ENCODE measurements around the gene CLPX.
"Not testable (repeated sequence)": the region's sequence is repeated elsewhere in the genome, so short reads cannot be mapped to it uniquely, and the experiment has no call there.

CLPX gene

DNA sequence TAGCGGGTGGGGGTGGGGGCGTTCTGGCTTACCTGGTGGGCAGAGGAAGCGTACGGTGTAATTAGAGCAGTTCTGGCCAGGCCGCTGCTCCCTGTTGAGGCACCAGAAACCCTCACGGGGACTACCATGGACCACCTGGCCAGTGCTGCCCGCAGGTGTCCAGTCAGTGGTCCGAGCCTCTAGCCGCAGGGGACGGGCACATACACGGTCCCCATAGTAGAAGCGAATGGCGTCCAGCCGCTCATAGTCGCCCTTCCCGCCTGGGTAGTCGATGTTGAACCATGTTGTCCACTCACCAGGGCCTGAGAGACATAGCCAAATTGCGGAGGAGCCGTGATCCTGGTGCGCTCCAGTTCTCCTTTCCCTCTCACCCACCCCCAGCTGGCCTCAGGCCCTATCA lies 21.6 kb upstream of the CLPX start:
- no peak for DNase-seq (ENCODE audit: low read depth in 2 of 2)

DNA sequence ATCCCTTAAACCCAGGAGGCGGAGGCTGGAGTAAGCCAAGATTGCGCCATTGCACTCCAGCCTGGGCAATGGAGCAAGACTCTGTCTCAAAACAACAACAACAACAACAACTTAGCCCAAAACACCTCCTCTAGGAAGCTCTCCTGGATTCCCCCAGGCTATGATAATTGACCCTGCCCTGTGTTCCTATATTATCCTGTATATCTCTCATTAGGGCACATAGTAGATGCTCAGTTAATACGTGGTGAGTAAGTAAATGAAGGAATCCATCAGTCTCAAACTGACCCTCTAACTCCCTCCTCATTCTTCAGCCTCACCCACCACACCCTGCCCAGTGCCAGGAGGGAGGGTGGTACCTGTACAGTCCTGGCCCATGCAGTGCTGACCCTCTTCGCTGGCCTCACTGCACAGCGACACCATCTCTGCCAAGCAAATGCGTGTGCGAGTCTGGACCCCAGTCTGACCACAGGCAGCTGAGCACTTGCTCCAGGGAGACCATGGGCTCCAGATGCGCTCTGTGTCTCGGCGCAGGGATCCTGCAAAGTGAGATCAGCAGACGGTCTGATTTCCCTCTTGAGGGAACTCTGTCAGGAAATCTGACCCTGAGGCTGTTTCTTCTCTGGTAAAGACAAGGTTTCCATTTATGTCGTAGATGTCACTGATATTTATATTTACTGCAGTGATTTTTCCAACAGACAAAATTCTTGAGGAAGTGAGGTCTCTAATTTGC lies 20.0 kb upstream of the CLPX start:
- no peak for DNase-seq (ENCODE audit: low read depth in 2 of 2)

DNA sequence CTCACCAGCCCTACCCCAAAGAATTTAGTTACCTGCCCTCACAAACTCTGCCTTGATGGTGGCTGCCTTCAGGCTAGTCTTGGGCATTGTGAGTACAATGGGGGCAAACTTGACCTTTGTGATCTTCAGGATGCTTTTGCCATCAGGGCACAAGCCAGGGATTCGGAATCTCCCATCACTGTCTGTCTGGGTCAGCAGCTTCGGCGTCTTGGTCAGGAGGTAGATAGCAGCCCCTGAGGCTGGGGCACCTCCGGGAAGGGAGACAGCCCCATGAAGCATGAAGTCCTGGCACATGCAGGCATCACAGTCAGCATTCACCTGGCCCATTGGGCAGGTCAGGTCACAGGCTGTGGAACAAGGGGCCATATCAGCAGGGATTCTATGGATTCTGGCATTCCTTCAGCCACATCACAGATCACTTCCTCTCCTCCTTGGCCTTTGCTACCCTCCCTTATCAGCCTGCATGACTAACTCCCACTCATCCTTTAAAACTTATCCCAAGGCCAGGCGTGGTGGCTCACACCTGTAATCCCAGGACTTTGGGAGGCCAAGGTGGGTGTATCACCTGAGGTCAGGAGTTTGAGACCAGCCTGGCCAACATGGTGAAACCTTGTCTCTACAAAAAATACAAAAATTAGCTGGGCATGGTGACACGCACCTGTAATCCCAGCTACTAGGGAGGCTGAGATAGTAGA lies 19.2 kb upstream of the CLPX start:
- DNase-seq (ENCODE audit: low read depth in 2 of 2): no peak

DNA sequence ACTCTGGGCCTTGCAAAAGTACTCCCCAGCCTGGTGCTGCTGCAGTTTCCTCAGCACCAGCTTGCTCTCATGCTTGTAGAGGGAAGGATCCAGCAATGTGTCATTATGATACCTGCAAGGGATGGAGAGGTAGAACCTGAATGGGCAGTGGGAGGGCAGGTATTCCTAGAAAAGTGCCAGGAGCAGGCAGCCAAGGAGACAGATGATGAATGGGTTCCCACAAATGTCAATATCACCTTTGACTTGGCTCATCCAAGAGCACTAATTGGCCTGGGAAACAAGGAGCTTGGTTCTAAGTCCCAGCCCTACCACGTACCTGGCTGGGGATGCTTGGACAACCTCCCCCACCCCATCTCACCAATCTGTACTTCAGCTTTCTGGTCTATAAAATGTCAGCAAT lies 16.8 kb upstream of the CLPX start:
- DNase-seq (ENCODE audit: low read depth in 2 of 2): no peak

DNA sequence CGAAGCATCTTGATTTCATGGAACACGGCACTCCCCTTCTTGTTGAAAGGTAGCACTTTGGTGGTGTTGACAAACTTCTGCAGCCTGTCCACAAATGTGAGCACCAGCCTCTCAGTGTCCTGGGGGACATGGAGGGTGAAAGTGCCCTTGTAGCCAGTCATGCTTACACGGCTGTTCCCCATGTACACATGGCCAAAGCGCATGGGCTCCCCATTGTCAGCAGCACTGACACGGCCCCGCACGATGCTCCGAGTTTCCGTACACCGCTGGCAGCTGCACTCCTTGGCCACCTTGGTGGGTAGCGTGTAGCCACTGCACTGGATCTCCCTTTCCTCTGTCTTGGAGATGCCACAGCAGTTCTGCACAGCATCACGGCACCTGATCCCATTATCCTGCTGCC lies 13.4 kb upstream of the CLPX start:
- no peak for DNase-seq (ENCODE audit: low read depth in 2 of 2)

DNA sequence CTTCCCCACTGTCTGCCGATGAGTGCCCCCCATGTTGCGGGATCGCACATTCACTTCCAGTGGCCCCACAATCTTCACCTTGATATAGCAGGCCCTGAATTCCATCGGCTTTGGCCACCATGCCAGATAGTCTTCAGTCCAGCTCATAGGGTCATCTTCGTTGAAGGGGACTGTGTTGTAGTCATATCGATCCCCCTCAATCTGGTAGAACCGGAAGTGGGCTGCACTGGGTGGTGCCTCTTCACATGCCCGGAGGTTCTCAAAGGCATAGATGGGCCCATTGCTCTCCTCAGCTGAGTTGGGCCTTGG lies 12.1 kb upstream of the CLPX start:
- no peak for DNase-seq (ENCODE audit: low read depth in 2 of 2)

DNA sequence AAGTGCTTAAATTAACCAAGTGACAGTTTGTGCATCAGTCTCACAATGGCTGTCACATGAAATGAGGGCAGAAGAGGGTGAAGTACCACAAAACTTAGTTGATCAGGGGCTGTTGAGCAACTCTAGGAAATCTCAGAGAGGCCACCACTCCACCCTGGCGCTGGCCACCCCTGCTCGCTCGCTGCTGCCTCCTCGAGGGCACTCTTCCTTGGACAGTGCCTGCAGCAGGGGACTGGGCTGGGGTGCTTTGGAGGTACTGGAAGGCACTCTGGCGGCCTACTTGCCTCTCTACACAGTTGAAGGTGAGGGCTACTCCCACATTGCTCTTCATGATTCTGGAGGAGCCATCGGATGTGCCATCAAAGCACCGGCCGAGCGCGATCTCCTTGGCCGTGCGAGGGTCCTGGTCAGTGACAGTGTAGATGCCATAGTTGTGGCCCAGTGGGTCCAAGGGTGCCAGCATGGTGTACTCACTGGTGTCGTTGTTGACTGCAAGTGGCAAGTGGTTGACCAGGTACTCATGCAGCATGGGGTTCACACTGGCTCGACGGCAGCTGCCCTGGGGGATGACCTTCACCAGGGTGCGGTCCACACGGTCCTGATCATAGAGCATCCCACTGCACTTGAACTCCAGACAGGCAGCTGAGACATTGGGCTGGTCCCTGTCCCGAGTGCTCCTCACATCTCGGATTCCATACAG lies 11.6 kb upstream of the CLPX start:
- DNase-seq (ENCODE audit: low read depth in 2 of 2): no peak

DNA sequence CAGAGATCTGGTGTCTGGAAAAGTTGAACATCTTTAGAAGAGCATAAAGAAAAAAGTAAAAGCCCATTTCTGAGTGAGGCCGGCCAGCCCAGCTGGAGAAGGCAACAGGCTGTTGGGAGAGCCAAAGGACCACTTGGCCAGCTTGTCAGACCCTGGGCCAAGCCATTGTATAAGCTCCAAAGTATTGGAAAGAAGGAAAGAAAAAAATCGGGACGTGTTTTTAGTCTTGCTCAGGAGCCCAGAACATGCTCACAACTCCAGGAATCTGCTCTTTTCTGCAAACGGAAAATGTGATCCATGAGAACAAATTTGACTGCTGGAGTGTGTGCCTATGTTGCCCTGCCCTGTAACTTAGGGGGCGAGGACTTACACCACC lies 10.4 kb upstream of the CLPX start:
- DNase-seq (ENCODE audit: low read depth in 2 of 2): no peak

DNA sequence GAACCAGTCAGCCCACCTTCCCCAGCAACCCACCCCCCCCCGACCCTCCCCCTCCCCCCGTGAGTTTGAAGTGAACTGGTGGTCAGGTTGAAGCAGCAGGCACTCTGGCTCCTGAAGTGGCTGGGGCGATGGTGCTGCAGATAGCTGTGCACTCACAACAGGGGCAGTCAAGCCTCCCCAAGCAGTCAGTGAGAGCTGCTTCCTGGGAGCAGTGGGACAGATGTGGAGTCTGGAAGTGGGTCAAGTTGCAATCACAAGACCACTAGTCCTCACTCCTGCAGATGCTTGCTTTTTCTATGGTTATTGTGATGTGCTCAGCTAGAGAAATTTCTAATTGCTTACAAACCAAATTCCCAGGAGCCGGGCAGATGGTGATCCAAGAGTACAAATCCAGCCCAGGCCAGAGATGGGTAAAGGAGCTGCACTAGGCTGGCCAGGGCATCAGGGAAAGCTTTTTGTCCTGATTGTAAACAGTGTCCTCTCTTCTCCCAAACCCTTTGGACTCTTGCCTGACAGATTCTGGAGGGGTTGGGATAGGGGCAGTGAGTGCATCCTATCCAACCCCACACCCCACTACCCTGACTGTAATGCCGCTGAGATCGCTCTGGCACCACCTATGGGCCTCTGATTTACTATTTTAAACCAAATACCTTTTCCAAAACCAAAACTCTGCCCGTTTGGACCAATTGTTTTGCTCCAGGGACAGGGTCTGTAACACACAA lies 9.8 kb upstream of the CLPX start:
- no peak for DNase-seq (ENCODE audit: low read depth in 2 of 2)

DNA sequence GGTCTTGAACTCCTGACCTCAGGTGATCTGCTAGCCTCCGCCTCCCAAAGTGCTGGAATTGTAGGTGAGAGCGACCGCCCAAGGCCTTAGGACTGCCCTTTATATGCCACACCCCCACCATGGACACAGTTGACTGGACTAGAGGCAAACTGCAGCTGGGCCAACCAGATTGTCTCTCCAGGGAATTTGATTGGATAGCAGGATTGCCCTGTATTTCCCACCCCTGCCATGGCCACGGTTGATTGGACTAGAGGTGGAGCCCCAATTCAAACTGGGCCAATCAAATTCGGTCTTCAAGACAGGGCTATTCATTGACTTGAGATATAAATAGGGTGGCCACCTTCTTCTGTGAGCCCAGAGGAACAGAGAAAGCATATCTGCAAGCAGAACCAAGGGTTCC lies 6.9 kb upstream of the CLPX start:
- no peak for DNase-seq (ENCODE audit: low read depth in 2 of 2)

DNA sequence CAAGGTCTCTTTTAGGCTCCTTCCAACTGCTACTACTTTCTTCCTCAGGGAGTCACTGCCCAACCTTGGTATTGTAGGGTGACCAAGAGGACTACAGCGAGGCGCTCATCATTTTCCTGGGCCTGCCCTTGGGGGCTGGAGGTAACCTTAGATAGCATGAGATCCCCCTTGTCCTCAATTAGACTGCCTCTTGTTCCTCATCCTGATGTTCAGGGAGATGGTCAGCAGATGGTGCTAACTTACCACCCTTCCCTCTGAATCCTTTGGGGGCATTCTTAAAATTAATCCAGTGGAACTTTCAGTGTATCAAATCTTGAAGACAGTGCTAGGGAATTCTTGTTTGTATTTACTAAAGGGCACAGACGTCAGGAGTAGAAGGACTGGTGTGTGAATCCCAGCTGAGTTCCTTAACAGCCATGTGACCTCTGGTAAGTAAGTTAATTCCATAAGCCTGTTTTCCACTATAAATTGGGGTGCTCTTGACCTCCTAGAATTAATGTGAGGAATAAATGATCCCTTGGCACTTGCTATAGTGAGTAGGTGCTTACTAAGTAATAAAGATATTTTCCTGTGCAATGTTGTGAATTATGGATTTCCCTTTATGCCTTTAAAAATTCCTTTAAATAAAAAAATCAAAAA lies 4.1 kb upstream of the CLPX start:
- DNase-seq (ENCODE audit: low read depth in 2 of 2): no peak

DNA sequence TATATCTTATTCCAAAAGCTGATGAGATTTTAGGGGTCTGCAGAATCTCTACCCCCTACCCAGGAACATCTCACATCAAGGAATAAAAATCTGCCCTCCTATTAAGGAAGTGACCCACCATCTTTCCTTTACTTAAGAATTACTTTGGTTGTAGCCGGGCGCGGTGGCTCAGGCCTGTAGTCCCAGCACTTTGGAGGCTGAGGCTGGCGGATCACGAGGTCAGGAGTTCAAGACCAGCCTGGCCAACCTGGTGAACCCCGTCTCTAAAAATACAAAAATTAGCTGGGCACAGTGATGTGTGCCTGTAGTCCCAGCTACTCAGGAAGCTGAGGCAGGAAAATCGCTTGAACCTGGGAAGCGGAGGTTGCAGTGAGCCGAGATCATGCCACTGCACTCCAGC lies 3.3 kb upstream of the CLPX start:
- not testable (repeated sequence) for DNase-seq (ENCODE audit: low read depth in 2 of 2)

DNA sequence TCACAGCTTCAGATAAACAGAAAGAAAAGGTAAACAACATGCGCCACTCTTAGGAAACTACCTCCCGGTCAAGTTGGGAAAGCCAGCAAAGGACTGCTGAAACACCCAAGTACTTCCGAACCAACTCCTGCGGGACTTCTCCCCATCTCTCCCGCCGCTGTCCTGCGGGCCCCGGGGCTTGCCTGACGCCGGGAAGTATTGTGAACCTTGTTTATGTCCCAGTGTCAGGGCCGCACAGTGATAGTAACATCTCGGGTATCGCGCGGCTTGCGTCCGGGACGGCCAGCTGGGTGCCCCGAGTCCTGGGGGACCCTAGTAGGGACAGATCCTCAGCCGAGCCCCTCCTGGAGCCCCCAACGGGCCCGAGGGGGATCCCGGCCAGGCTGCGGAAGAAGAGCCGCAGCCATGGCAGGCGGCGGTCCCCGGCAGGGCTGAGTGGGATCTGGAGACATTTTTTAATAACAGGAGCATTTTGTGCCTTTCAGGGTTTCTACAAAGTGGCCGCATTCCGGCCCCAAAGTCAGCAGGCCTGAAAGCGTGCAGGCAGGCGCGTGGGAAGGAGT lies 756 bp downstream of the CLPX start:
- no peak for DNase-seq (ENCODE audit: low read depth in 2 of 2)

DNA sequence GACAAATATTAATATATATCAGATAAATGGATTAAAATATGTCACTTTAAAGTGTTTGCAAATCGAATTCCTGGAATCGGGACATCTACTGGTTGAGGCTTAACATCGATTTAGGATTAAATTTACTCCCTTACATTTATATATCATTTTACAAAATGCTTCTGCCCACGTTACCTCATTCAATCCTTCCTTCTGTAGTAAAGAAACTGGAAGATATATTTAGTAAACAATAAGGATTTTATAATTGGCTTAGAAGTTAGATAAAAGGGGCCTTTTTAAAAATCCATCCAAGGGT lies 1.3 kb downstream of the CLPX start:
- DNase-seq (ENCODE audit: low read depth in 2 of 2): no peak

DNA sequence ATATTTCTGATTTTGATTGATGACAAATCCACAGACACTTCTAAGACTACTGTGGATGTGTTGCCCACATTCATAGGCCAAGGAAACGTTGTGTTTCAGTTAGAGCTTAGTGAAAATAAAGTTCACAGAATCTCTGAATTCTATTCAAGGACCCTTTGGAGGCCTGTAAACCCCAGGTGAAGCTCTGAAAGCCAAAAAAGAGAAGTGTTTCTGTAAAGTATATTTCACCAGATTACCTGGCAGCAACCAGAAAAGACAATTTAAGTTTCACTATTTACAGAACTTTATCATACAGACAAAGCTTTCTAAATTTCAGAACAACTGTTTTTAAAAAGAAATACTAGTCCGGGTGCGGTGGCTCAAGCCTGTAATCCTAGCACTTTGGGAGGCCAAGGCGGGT lies 2.6 kb downstream of the CLPX start:
- DNase-seq (ENCODE audit: low read depth in 2 of 2): no peak

DNA sequence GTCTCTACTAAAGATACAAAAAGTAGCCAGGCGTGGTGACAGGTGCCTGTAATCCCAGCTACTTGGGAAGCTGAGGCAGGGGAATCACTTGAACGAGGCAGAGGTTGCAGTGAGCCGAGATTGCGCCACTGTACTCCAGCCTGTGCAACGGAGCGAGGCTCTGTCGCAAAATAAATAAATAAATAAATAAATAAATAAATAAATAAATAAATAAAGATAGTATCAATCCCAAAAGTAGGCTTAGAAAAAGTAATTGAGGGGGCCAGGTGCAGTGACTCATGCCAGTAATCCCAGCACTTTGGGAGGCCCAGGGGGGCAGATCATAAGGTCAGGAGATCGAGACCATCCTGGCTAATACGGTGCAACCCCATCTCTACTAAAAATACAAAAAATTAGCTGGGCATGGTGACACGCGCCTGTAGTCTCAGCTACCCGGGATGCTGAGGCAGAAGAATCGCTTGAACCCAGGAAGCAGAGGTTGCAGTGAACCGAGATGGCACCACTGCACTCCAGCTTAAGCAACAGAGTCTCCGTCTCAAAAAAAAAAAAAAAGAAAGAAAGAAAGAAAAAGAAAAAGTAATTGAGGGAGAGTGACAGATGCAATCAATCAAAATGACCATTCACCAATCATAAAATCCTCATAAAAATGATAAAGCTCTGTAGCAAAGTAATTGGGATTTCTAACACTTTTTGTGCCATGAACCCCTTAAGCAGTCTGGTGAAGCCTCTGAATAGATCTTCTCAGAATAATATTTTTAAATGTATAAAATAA lies 3.4 kb downstream of the CLPX start:
- DNase-seq (ENCODE audit: low read depth in 2 of 2): not testable (repeated sequence)

DNA sequence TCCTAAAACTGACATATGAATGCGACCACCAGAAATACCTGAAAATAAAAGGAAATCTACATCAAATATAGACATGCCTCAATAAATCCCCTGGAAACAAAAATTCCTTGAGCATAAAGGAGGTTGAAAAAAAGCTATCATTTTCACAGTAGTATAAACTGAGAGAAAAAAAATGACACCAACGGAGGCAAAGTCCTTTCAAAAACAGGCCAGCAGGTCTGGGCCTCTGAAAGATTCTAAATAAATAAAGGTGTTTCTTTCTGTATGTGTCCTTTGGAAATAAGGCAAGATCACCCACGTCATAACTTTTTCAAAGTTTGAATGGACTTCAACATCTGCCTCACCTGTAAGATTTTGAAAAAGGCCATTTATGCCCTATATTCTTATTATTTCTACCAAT lies 5.0 kb downstream of the CLPX start:
- no peak for DNase-seq (ENCODE audit: low read depth in 2 of 2)

DNA sequence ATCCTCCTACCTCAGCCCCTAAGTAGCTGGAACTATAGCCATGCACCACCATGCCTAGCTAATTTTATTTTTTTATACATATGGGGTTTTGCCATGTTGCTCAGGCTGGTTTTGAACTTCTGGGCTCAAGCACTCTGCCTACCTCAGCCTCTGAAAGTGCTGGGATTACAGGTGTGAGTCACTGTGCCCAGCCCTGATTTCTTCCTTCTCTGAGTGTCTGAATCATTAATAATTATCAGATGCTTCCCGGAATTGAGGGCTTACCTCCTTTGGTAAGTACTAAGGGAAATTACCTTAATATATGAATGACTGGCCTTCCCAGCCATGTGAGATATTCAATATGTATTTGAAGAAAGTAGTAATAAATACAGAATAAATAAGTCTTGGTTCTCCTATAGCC lies 7.2 kb downstream of the CLPX start:
- no peak for DNase-seq (ENCODE audit: low read depth in 2 of 2)

DNA sequence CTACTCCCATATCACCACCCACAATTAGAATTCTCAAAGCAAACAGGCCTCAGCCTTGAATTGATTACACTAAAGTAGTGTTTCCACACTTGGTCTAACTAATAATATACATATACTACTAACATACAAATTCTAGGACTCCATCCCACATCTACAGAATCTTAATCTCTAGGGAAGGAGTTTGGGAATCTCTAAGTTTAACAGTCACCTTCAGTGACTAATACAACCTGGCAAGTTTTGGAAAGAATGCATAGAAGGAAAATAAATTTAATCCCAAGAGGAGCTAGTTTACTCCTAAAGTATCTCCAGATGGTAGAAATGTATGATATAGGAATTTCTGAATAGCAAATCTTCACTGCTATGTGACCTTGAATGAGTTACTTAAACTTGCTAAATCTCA lies 9.1 kb downstream of the CLPX start:
- DNase-seq (ENCODE audit: low read depth in 2 of 2): no peak

DNA sequence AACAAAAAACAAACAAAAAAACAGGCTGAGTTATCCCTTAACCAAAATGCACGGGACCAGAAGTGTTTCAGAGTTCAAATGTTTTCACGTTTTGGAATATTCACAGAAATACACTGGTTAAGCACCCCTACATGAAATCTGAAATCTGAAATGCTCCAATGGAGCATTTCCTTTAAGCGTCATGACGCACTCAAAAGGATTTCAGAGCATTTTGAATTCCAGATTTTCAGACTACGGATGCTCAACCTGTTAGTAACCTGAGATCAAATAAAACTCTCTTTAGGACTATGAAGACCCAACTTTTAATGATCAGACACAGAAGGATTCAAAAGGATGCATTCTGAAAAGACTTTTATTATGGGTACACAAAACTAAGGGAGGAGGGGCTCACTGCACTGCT lies 9.6 kb downstream of the CLPX start:
- DNase-seq (ENCODE audit: low read depth in 2 of 2): no peak

DNA sequence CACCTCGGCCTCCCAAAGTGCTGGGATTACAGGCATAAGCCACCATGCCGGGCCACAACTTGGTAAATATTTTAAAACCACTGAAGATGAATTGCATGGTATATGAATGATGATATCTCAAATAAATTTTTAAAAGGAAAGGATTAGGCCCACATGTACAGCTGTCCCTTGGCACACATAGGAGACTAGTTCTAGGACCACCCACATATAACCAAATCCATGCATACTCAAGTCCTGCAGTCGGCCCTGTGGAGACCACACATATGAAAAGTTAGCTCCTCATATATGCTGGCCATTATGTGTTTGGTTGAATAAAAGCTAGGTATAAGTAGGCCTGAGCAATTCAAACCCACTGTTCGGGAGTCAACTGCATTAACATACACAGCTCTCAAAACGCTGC lies 10.6 kb downstream of the CLPX start:
- no peak for DNase-seq (ENCODE audit: low read depth in 2 of 2)
